Measurements from ENCODE around the gene IL27RA. TPM values are rescaled to one million over a fixed set of nuclear protein-coding genes. Genes with fewer than 3 reads are reported as not detected.

IL27RA gene
- total RNA-seq, 1 donor from 2014 or later, result not detected

DNA sequence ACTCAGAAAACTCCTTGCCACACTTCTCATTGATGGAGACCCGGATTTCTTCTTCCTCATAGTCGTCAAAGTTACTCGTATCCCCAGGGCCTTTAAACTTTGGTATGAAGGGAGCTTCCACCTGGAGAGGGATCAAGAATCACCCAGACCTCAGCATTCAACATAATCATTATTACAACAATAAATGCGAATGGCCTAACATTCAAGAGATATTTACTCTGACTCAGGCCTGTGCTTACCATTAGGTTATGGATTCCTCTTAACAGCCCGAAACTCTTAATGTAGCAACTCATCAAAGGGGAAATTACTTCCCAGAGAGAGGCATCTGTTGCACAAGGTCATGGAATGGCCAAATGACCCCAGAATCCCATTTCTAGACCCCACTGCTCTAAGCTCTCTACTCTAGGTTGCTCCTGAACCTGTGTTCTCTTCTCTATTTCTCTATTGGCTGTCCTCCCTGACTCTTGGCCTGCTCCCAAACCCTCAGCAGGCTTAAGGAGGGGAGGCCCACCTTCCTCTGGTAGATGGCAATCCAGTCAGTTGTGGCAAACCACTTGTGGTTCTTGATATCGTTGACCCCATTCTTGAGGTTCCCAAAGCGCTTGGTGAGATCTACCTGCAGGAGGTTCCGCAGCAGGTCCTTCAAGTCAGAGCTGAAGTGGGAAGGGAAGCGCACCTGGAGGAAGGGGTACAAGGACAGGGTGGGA lies 61.7 kb downstream of the IL27RA start:
- Mint-ChIP-seq H3K9me3 (ENCODE audit: unreplicated experiment) (peaks cover 15% of the 10 kb centered on the region), H3K4me1 (ENCODE audit: low read depth, unreplicated experiment) (peaks cover 8% of the 10 kb centered on the region), H3K4me3 (ENCODE audit: unreplicated experiment) (peak overlapping the region; percentile 34), H3K27ac (ENCODE audit: unreplicated experiment) (no peak overlapping the region), H3K27me3 (ENCODE audit: unreplicated experiment) (peaks cover 12% of the 10 kb centered on the region), H3K36me3 (ENCODE audit: unreplicated experiment) (peaks cover 9% of the 10 kb centered on the region)
- no peak for TF ChIP-seq CTCF (IDR thresholded peaks at IDR 0.05; ENCODE audit: partially characterized antibody, unreplicated experiment)
- no peak for DNase-seq

DNA sequence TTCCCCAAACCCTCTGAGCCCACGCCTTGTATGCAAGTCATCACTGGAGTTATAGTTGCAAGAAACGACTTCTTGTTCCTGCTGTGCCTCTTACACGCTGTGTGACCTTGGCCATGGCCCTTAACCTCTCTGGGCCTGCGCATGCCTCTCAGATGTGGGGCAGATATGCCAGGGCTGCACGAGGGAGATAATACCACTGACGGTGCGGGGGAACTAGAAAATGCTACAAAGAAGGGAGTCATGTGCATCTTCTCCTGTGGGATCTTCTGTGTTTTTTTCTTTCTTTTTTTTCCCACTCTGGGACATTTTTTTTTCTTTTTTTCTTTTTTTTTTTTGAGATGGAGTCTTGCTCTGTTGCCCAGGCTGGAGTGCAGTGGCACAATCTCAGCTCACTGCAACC lies 63.3 kb downstream of the IL27RA start:
- no peak overlapping the region for H3K4me3 Mint-ChIP-seq (ENCODE audit: unreplicated experiment)
- peaks cover 8% of the 10 kb centered on the region for H3K27me3 Mint-ChIP-seq (ENCODE audit: unreplicated experiment)
- no peak for DNase-seq
- H3K27ac Mint-ChIP-seq (ENCODE audit: unreplicated experiment), result no peak overlapping the region
- no peak for TF ChIP-seq CTCF (IDR thresholded peaks at IDR 0.05; ENCODE audit: partially characterized antibody, unreplicated experiment)
- peaks cover 4% of the 10 kb centered on the region for H3K36me3 Mint-ChIP-seq (ENCODE audit: unreplicated experiment)
- peaks cover 4% of the 10 kb centered on the region for H3K4me1 Mint-ChIP-seq (ENCODE audit: low read depth, unreplicated experiment)
- peaks cover 11% of the 10 kb centered on the region for H3K9me3 Mint-ChIP-seq (ENCODE audit: unreplicated experiment)

DNA sequence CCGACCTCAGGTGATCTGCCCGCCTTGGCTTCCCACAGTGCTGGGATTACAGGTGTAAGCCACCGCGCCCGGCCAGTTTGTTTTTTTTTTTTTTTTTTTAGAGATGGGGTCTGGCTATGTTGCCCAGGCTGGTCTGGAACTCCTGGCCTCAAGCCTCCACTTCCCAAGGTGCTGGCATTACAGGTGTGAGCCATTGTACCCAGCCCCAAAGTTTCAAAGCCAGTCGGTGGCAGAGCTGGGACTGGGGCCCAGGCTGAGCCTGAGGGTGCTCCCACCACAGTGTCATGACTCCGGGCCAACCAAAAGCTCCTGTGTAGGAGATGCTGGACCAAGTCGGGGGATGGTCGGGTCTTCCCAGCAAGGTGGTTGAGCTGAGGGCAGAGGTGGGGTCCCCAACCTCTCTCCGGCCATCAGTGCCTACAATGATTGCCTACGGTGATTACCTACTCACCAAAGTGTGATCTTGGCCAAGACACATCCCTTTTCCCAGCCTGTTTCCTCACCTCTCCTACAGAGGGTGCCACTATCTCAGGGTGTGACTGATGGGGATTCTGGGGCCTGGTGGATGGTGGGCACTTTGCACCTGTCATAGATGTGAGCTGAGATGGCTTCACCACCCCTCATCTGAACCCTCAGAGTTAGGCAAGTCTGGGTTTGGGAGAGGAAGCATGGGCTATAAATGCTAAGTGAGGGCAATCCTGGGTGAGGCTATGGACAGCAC lies 64.9 kb downstream of the IL27RA start:
- Mint-ChIP-seq H3K4me3 (ENCODE audit: unreplicated experiment) (no peak overlapping the region), H3K36me3 (ENCODE audit: unreplicated experiment) (peaks cover 4% of the 10 kb centered on the region), H3K27me3 (ENCODE audit: unreplicated experiment) (peaks cover 7% of the 10 kb centered on the region), H3K27ac (ENCODE audit: unreplicated experiment) (no peak overlapping the region), H3K4me1 (ENCODE audit: low read depth, unreplicated experiment) (peaks cover 3% of the 10 kb centered on the region), H3K9me3 (ENCODE audit: unreplicated experiment) (peaks cover 8% of the 10 kb centered on the region)
- no peak for DNase-seq
- no peak for TF ChIP-seq CTCF (IDR thresholded peaks at IDR 0.05; ENCODE audit: partially characterized antibody, unreplicated experiment)

GRCh38 chr19:14097532-14098151 lies 66.1 kb downstream of the IL27RA start:
- Mint-ChIP-seq H3K9me3 (ENCODE audit: unreplicated experiment) (peaks cover 6% of the 10 kb centered on the region), H3K4me3 (ENCODE audit: unreplicated experiment) (no peak overlapping the region), H3K27me3 (ENCODE audit: unreplicated experiment) (peaks cover 6% of the 10 kb centered on the region), H3K36me3 (ENCODE audit: unreplicated experiment) (peaks cover 4% of the 10 kb centered on the region), H3K4me1 (ENCODE audit: low read depth, unreplicated experiment) (no peaks in the 10 kb centered on the region), H3K27ac (ENCODE audit: unreplicated experiment) (no peak overlapping the region)
- TF ChIP-seq CTCF (IDR thresholded peaks at IDR 0.05; ENCODE audit: partially characterized antibody, unreplicated experiment), result no peak
- no peak for DNase-seq
